ENCODE measurements around the gene ADIG. TPM values are rescaled to one million over a fixed set of nuclear protein-coding genes. Genes with fewer than 3 reads are reported as not detected.
"Not testable (repeated sequence)": the region's sequence is repeated elsewhere in the genome, so short reads cannot be mapped to it uniquely, and the experiment has no call there.

ADIG gene
- total RNA-seq, 1 experiment from 2014 or later, result not detected

GRCh38 chr20:38590676-38591473 lies 9.9 kb downstream of the ADIG start:
- H3K36me3 ChIP-seq, result no peaks in the 10 kb centered on the region
- H3K27me3 ChIP-seq, result no peaks in the 10 kb centered on the region
- no peaks in the 10 kb centered on the region for H3K9me3 ChIP-seq
- no peak overlapping the region for H3K4me3 ChIP-seq
- DNase-seq, result no peak

GRCh38 chr20:38591474-38592410 lies 10.7 kb downstream of the ADIG start:
- Histone ChIP-seq H3K27me3 (no peaks in the 10 kb centered on the region), H3K9me3 (no peaks in the 10 kb centered on the region), H3K4me3 (no peak overlapping the region), H3K36me3 (no peaks in the 10 kb centered on the region)
- no peak for DNase-seq

GRCh38 chr20:38592411-38592790 lies 11.4 kb downstream of the ADIG start:
- not testable (repeated sequence) for H3K4me3 ChIP-seq, H3K9me3 ChIP-seq, DNase-seq, H3K27me3 ChIP-seq, H3K36me3 ChIP-seq

DNA sequence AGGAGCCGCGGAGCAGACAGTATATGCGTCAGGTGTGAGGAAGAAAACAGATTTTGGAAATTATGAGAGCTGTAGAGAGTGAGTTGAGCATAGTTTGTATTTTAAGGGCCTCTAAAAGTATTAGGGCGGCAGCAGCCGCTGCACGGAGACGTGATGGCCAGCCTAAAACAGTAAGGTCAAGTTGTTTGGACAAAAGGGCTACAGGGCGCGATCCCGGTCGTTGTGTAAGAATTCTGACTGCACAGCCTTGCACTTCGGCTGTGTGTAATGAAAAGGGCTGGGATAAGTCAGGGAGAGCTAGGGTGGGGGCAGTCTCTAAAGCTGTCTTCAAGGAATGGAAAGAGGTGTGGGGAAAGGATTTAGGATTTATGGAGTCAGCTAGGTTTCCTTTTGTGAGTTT lies 13.3 kb downstream of the ADIG start:
- DNase-seq, H3K9me3 ChIP-seq, H3K27me3 ChIP-seq, H3K36me3 ChIP-seq, H3K4me3 ChIP-seq: not testable (repeated sequence)

DNA sequence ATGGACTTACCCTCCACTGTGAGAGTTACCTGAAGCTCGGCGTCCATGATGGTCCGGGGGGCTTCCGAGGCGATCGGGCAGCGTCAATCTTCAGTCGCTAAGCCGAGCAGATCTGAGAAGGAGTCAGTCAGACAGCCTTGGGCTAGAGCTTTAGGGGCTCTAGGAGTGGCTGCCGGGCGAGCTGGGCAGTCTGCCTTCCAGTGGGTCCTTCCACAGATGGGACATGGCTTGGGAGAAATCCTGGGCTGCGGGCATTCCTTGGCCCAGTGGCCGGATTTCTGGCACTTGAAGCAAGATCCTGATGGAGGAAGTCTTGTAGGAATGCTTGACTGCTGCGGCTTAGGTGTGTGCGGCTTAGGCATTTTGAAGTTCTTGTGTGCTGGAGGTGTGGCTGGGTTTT lies 14.9 kb downstream of the ADIG start:
- H3K36me3 ChIP-seq, H3K9me3 ChIP-seq, DNase-seq, H3K27me3 ChIP-seq, H3K4me3 ChIP-seq: not testable (repeated sequence)

DNA sequence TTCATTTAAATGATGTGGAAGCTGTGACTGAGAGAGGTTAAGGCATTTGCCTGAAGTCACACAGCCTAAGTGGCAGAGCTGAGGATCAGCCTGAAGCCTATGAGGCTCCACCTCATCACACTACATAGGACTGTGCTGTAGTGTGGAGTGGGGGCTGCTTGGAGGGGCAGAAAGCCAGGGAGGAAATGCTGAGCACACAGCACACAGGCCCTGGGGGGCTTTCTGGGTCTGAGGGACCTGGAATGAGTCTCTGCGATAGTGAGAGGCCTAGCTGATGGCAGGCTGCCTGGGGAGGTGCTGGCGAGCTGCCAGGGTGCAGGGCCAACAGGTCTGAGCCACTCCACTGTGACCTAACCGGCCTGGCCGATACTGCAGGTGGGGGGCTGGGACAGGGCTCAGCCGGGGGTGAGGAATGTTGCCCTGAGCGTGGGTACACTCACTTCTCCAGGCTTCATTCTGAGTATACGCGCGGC lies 18.4 kb downstream of the ADIG start:
- DNase-seq, result peak; percentile 72
- Histone ChIP-seq H3K36me3 (no peaks in the 10 kb centered on the region), H3K9me3 (no peaks in the 10 kb centered on the region), H3K4me3 (no peak overlapping the region), H3K27me3 (no peaks in the 10 kb centered on the region)

GRCh38 chr20:38600057-38600456 lies 19.1 kb downstream of the ADIG start:
- Histone ChIP-seq H3K9me3 (no peaks in the 10 kb centered on the region), H3K27me3 (no peaks in the 10 kb centered on the region), H3K36me3 (no peaks in the 10 kb centered on the region), H3K4me3 (no peak overlapping the region)
- no peak for DNase-seq

DNA sequence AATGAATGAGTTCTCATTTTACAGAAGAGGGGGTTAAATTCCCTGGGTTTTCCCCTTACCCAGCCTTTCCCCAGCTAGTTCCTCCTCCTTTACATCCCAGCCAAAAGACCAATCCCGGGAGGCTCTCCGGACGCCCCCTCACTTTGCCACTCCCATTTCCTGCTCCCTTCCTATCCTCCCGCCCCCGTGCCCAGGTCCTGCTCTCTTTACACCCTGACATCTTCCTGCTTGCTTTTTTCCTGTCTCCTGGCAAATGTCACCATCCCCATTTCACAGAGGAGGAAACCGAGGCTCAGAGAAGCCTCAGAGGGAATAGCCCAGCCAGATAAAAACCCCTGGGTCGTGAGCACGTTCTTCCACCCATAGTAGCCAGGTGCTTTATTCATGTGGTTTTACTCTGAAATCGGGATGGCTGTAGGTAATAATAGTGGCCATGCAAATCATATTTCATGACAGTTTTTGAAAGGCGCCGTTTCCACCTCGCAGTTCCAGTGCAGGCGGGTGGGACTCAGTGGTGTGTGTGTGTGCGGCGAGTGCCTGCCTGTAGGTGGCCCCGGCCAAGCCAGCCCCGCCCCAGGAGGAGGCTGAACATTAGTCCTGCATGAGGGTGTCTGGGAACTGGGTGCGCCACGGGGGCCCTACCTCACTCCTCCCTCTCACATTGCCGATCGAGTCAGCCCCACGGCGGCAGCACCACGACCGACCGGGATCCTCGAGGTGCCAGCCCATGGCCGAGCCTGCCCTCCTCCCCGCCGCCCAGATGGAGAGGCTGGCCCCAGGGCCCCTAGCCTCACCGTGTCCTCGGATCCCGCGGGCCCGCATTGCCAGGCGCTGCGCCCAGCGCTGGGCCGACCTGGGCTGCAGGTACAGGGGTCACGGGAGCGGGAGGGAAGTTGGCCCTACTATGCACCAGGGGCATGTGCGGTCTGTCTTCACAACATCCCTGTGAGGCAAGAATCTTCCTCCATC lies 20.5 kb downstream of the ADIG start, which contains the start of gene ARHGAP40:
ARHGAP40 (plus strand) TSS at position 594 of the 969 bp plus-strand sequence.
- peak; percentile 42 for DNase-seq
- Histone ChIP-seq H3K36me3 (no peaks in the 10 kb centered on the region), H3K4me3 (no peak within 1 kb of the TSS), H3K27me3 (no peaks in the 10 kb centered on the region), H3K9me3 (no peaks in the 10 kb centered on the region)

GRCh38 chr20:38602185-38602581 lies 21.2 kb downstream of the ADIG start:
- H3K27me3 ChIP-seq, result no peaks in the 10 kb centered on the region

DNA sequence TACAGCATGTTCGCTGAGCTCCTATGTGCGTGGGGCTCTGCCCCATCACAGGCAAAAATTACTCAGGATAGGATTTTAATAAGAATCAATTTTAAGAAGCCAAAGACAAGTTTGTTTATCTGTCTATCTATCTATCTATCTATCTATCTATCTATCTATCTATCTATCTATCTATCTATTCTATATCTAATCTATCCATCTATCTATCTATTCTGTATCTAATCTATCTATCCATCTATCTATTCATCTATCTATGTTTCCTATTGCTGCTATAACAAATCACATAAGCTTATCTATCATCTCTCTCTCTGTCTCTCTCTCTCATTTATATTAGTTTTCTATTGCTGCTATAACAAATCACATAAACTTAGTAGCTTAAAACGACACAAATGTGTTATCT lies 22.3 kb downstream of the ADIG start:
- Histone ChIP-seq H3K9me3 (no peaks in the 10 kb centered on the region), H3K27me3 (no peaks in the 10 kb centered on the region), H3K4me3 (no peak overlapping the region), H3K36me3 (no peaks in the 10 kb centered on the region)
- no peak for DNase-seq

More at GRCh38 chr20:38602185-38602581, 21.2 kb downstream of the ADIG start:
- H3K36me3 ChIP-seq, result no peaks in the 10 kb centered on the region
- no peak overlapping the region for H3K4me3 ChIP-seq
- H3K9me3 ChIP-seq, result no peaks in the 10 kb centered on the region
- DNase-seq, result no peak

DNA sequence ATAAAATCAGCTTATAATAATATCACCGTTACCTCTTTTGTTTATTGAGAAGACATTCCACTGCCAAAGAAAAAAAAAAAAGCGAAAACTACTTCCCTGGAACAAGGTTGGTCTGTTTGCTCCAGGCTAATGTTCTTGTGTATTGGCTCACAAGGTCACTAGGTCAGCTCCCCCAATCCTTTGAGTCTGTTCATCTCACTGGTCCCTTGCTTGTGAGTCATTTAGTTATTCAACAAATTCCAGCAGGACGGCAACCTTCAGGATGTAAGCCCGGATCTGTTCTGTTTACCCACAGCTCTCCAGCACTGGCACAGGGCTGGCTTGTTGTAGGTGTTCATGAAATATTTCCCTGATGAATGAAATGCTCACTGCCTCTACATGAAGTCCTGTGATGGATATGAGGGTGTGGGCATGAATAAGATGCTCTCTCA lies 23.9 kb downstream of the ADIG start:
- DNase-seq, result peak; percentile 69
- no peak overlapping the region for H3K4me3 ChIP-seq
- no peaks in the 10 kb centered on the region for H3K36me3 ChIP-seq
- H3K27me3 ChIP-seq, result no peaks in the 10 kb centered on the region
- no peaks in the 10 kb centered on the region for H3K9me3 ChIP-seq

- DNase-seq, result no peak
Measured at GRCh38 chr20:38607351-38607750, 26.4 kb downstream of the ADIG start.

GRCh38 chr20:38608188-38608587 lies 27.2 kb downstream of the ADIG start:
- no peak overlapping the region for H3K4me3 ChIP-seq
- DNase-seq, result no peak
- no peaks in the 10 kb centered on the region for H3K9me3 ChIP-seq
- no peaks in the 10 kb centered on the region for H3K36me3 ChIP-seq
- no peaks in the 10 kb centered on the region for H3K27me3 ChIP-seq

More at GRCh38 chr20:38607351-38607750, 26.4 kb downstream of the ADIG start:
- Histone ChIP-seq H3K27me3 (no peaks in the 10 kb centered on the region), H3K36me3 (no peaks in the 10 kb centered on the region), H3K9me3 (no peaks in the 10 kb centered on the region), H3K4me3 (no peak overlapping the region)

DNA sequence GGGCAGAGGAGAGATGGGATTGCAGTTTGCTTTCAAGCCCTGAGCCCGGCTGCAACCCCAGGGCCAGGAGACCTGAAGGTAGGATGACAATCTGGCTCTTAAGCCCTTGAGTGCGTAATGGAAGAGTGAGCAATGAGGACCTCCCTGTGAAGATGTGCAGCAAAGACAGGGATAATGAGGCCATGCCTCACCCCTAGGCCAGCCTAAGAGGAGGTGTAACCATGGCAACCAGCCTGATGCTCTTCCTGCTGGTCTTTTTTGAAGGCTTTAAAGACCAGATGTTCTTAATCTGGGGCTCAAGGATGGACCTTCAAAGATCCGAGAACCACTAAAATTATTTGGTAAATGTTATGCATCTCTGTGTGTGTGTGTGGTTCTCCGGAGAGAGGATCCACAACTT lies 28.8 kb downstream of the ADIG start:
- Histone ChIP-seq H3K27me3 (no peaks in the 10 kb centered on the region; the same call in 1 of the 2 replicates), H3K4me3 (no peak overlapping the region), H3K36me3 (no peaks in the 10 kb centered on the region), H3K9me3 (no peaks in the 10 kb centered on the region)
- DNase-seq, result no peak

- H3K27me3 ChIP-seq, result no peaks in the 10 kb centered on the region; the same call in 1 of the 2 replicates
- no peak overlapping the region for H3K4me3 ChIP-seq
- no peaks in the 10 kb centered on the region for H3K9me3 ChIP-seq
- DNase-seq, result no peak
- no peaks in the 10 kb centered on the region for H3K36me3 ChIP-seq
Measured at GRCh38 chr20:38610521-38610920, 29.5 kb downstream of the ADIG start.
